Natural killer cell (primary cell): ENCODE measurements around the gene RNF4. TPM values are rescaled to one million over a fixed set of nuclear protein-coding genes. Genes with fewer than 3 reads are reported as not detected.
"Not testable (repeated sequence)": the region's sequence is repeated elsewhere in the genome, so short reads cannot be mapped to it uniquely, and the experiment has no call there.

Experiments used
- ATAC-seq, 3 donors: fragments of 150-1000 bp in 2 of 3; fragments of 200-7000 bp in 1 of 3; cut with Tn5 transposase; 1 replicate in 1 of 3; 2 replicates in 2 of 3; pipeline ENCODE4 v1.10.0; 2021; ENCODE audit warnings: mild to moderate bottlenecking in 2 of 3, moderate library complexity in 2 of 3
- DNase-seq, 2 donors: peaks; one replicate each; pipeline versions ENCODE4 v3.0.0 to v3.0.0-alpha.2; 2013 to 2021; ENCODE audit warnings: mixed read lengths in 1 of 2
- H3K27ac ChIP-seq: one replicate; pipeline ENCODE4 v1.5.1; 2013; ENCODE audit warnings: mild to moderate bottlenecking, low read length
- H3K27me3 ChIP-seq: one replicate; pipeline ENCODE4 v1.6.1; 2013; ENCODE audit warnings: low read length; ENCODE audit not compliant: control insufficient read depth, insufficient read depth
- H3K36me3 ChIP-seq: one replicate; pipeline ENCODE4 v1.6.1; 2013; ENCODE audit warnings: low read length; ENCODE audit not compliant: control insufficient read depth, insufficient read depth
- H3K4me1 ChIP-seq: one replicate; pipeline ENCODE4 v1.6.1; 2013; ENCODE audit warnings: low read length; ENCODE audit not compliant: control insufficient read depth, insufficient read depth
- H3K4me3 ChIP-seq: one replicate; pipeline ENCODE4 v1.5.1; 2013; ENCODE audit warnings: low read length
- H3K9me3 ChIP-seq: one replicate; pipeline ENCODE4 v1.6.1; 2013; ENCODE audit warnings: low read length; ENCODE audit not compliant: control insufficient read depth, insufficient read depth
- H3K27ac Mint-ChIP-seq, 2 donors: one replicate each; pipeline ENCODE4 v1.8.0; 2022; ENCODE audit warnings: mild to moderate bottlenecking in 2 of 2, mixed read lengths in 2 of 2, moderate library complexity in 1 of 2
- H3K27me3 Mint-ChIP-seq, 2 donors: one replicate each; pipeline ENCODE4 v1.8.0; 2022; ENCODE audit warnings: low read depth in 2 of 2, mixed read lengths in 2 of 2
- H3K36me3 Mint-ChIP-seq: one replicate; pipeline ENCODE4 v1.8.0; 2022; ENCODE audit warnings: mixed read lengths
- H3K4me1 Mint-ChIP-seq, 2 donors: one replicate each; pipeline ENCODE4 v1.8.0; 2022; ENCODE audit warnings: mixed read lengths in 2 of 2
- H3K4me3 Mint-ChIP-seq: one replicate; pipeline ENCODE4 v1.8.0; 2022; ENCODE audit warnings: mild to moderate bottlenecking, moderate library complexity, mixed read lengths
- H3K9me3 Mint-ChIP-seq, 2 donors: one replicate each; pipeline ENCODE4 v1.8.0; 2022; ENCODE audit warnings: mixed read lengths in 2 of 2
- WGBS: methylation state at CpG from one replicate; pipeline ENCODE4 v1.1.7; 2013; ENCODE audit warnings: missing lambda C conversion rate; ENCODE audit not compliant: insufficient coverage; 5-methylcytosine and 5-hydroxymethylcytosine counted together
- intact Hi-C: fragments of 100-400 bp; cut with micrococcal nuclease; formaldehyde crosslinking; loops from one replicate; pipeline ENCODE4 v1.14.2; 2022
- total RNA-seq, 4 donors: library from RNA; stranded (reverse); fragments of 120-200 nt in 1 of 4; gene quantifications; one replicate each; pipeline versions ENCODE4 v1.2.3 to v1.2.4, GENCODE V29; 2013 to 2022
- TF ChIP-seq, protein P1 (sequence below): fragments of 200-600 bp; IDR thresholded peaks from one replicate; pipeline ENCODE4 v1.8.0; 2022; ENCODE audit warnings: antibody characterized with exemption

The RNF4 gene
- total RNA-seq, 3 donors from 2014 or later (not counting 1 experiment from before 2014, with no cell fraction given): 103 to 130 (median 123) TPM

DNA sequence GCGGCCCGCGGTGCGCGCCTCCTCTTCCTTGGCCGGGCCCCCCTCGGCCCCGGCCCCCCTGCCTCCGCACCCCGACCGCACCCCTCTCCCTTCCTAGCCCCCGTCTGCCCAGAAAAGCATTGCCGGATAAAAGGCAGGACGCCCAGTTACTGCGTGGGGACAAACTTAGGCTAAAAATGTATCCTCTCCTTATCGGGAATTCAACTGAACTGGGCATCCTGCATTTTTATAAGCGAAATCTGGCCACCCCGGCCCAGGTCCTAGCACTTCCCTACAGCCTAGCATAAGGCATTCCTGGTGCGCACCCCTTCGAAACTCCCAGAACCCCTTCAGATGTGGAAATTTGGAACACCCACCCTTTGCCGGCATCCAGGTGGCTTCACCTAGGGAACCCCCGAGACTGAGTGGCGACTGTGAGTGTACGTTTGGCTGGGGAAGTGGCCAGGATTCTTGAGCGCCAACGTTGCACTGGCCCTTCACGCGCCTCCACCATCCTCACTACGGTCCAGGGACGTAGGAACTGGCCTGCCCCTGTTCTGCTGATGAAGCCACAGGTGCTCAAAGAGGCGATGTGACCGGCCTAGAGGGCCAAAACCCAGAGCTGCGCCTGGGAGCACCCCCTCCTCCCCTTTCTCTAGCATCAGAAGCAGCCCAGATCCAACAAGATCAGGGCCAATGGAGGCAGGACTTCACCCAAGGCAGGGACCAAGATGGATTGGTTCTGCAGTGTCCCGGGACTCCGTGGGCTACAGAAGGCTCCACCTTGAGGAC, 5.7 kb upstream of the RNF4 start:
- TF ChIP-seq, protein P1, sequence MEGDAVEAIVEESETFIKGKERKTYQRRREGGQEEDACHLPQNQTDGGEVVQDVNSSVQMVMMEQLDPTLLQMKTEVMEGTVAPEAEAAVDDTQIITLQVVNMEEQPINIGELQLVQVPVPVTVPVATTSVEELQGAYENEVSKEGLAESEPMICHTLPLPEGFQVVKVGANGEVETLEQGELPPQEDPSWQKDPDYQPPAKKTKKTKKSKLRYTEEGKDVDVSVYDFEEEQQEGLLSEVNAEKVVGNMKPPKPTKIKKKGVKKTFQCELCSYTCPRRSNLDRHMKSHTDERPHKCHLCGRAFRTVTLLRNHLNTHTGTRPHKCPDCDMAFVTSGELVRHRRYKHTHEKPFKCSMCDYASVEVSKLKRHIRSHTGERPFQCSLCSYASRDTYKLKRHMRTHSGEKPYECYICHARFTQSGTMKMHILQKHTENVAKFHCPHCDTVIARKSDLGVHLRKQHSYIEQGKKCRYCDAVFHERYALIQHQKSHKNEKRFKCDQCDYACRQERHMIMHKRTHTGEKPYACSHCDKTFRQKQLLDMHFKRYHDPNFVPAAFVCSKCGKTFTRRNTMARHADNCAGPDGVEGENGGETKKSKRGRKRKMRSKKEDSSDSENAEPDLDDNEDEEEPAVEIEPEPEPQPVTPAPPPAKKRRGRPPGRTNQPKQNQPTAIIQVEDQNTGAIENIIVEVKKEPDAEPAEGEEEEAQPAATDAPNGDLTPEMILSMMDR: no peak
- Mint-ChIP-seq H3K9me3 (no peaks in the 10 kb centered on the region), H3K27ac (peak overlapping the region in 1 of 2 donors; percentile 58), H3K4me3 (peak overlapping the region; percentile 53), H3K27me3 (peaks cover 0 to 6% of the 10 kb centered on the region in 2 donors), H3K36me3 (no peaks in the 10 kb centered on the region), H3K4me1 (peaks cover 6 to 20% of the 10 kb centered on the region in 2 donors)
- Histone ChIP-seq H3K27ac (no peak overlapping the region), H3K27me3 (no peaks in the 10 kb centered on the region), H3K36me3 (no peaks in the 10 kb centered on the region), H3K9me3 (no peaks in the 10 kb centered on the region), H3K4me3 (no peak overlapping the region), H3K4me1 (peaks cover 19% of the 10 kb centered on the region)
- DNase-seq (no peak), ATAC-seq (no peak)
- intact Hi-C loops: loop anchor here (1.0 kb wide), 1 partner anchor 243 kb away; no protein-coding TSS in a partner anchor
- 44% methylated on average over 35 of the region's 35 CpGs for WGBS

DNA sequence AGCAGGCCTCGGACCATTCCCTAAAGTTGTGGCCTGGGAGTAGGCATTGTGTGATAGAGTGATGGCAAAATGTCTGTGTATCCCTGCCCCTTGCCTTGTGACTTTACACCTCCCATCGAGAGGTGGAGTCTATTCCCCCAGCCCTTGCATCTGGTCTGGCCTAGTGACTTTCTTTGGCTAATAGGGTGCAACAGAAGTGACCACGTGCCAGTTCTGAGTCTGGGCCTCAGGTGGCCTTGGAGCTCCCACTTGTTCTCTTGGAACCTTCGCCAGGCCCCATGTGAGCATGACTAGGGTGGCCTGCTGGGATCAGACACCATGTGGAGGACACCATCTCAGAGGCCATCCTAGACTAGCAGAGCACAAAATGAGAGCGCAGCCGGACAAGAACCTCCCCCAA, 3.9 kb upstream of the RNF4 start:
- TF ChIP-seq, protein P1: no peak
- Histone ChIP-seq H3K27me3 (no peaks in the 10 kb centered on the region), H3K9me3 (no peaks in the 10 kb centered on the region), H3K4me3 (no peak overlapping the region), H3K36me3 (no peaks in the 10 kb centered on the region), H3K27ac (no peak overlapping the region), H3K4me1 (peaks cover 25% of the 10 kb centered on the region)
- intact Hi-C loops: loop anchor here (5.0 kb wide), 1 partner anchor 183 kb away; no protein-coding TSS in a partner anchor
- Mint-ChIP-seq H3K9me3 (no peaks in the 10 kb centered on the region), H3K27ac (no peak overlapping the region), H3K36me3 (no peaks in the 10 kb centered on the region), H3K4me1 (peaks cover 25 to 38% of the 10 kb centered on the region in 2 donors), H3K27me3 (no peaks in the 10 kb centered on the region), H3K4me3 (no peak overlapping the region)
- WGBS: 98% methylated on average over 5 of the region's 6 CpGs
- ATAC-seq (no peak), DNase-seq (no peak)

DNA sequence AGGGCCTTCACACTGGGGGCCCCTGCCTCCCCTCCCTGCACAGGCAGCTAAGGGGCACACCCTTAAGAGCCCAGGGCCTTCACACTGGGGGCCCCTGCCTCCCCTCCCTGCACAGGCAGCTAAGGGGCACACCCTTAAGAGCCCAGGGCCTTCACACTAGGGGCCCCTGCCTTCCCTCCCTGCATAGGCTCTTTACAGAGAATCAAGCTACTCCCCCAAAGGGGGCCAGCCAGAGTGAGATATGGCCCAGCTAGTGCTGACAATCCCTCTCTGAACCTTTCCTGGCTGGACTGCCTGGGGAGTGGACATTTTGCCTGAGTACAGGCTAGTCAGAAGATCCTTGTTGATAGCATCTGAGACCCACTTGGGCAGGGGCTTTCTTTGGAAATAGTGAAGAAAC, 3.4 kb upstream of the RNF4 start:
- H3K4me1 ChIP-seq: peaks cover 29% of the 10 kb centered on the region
- H3K27ac Mint-ChIP-seq, H3K4me3 Mint-ChIP-seq, ATAC-seq, H3K27ac ChIP-seq, H3K27me3 Mint-ChIP-seq, H3K36me3 Mint-ChIP-seq, H3K27me3 ChIP-seq, H3K9me3 ChIP-seq, H3K36me3 ChIP-seq, H3K4me3 ChIP-seq, H3K9me3 Mint-ChIP-seq, DNase-seq: not testable (repeated sequence)
- H3K4me1 Mint-ChIP-seq: peaks cover 30 to 44% of the 10 kb centered on the region in 2 donors
- intact Hi-C loops: loop anchor here (5.0 kb wide), 1 partner anchor 183 kb away; no protein-coding TSS in a partner anchor

DNA sequence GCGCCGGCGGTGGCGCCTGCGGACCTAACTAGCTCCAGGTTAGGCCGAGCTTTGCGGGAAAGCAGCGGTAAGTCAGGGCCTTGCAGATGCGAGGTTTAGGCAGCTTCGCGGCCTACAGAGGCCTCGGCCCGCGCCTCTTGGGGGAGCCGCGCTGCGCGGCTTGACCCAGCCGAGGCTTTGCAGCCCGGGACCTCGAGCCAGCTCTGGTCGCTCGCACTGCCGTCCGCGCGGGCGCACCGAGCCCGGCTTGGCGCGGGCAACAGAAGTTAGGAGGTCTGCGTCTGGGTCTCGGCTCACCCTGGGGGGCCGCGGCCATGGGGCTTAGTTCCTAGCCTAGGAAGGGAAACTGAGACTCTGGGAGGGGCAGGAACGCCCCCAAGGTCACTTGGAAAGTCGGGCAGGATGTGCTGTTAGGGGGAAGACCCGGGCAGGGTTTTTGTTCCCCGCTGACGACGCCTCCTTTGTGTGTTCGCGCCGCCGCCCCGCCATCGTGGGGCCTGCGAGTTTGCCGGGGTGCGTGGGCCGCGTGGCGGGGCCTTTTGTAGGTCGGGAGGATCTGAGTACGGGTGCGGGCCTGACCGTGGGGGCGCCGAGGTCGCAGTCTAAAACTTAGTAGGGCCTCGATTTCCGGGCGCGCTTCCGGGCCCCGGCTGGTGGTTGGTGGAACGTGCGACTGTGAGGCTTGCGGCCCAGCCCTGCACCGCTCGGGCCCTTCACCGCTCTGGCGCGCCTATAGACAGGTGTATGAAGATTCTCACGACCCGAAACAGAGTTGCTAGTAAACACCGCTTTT, 482 bp downstream of the RNF4 start:
- intact Hi-C loops: loop anchor here (1.0 to 5.0 kb wide), 4 partner anchors 15 to 187 kb away; partner anchors contain the start of gene FAM193A
- Mint-ChIP-seq H3K36me3 (no peaks in the 10 kb centered on the region), H3K4me1 (peaks cover 48 to 57% of the 10 kb centered on the region in 2 donors), H3K9me3 (no peaks in the 10 kb centered on the region), H3K27me3 (no peaks in the 10 kb centered on the region), H3K4me3 (peak overlapping the region; percentile 97), H3K27ac (peak overlapping the region; percentile 97 to 98)
- no peaks in the 10 kb centered on the region for H3K9me3 ChIP-seq
- peak overlapping the region; percentile 87 for H3K27ac ChIP-seq
- TF ChIP-seq, protein P1: no peak
- peaks cover 41% of the 10 kb centered on the region for H3K4me1 ChIP-seq
- H3K4me3 ChIP-seq: peak overlapping the region; percentile 87
- under 1% methylated on average over 78 of the region's 78 CpGs for WGBS
- peaks cover 14% of the 10 kb centered on the region for H3K36me3 ChIP-seq
- peak; percentile 73 to 86 for DNase-seq
- H3K27me3 ChIP-seq: no peaks in the 10 kb centered on the region
- peak; percentile 41 to 65 (median 58) for ATAC-seq
